ENCODE measurements around the gene DGAT2.

The DGAT2 gene

DNA sequence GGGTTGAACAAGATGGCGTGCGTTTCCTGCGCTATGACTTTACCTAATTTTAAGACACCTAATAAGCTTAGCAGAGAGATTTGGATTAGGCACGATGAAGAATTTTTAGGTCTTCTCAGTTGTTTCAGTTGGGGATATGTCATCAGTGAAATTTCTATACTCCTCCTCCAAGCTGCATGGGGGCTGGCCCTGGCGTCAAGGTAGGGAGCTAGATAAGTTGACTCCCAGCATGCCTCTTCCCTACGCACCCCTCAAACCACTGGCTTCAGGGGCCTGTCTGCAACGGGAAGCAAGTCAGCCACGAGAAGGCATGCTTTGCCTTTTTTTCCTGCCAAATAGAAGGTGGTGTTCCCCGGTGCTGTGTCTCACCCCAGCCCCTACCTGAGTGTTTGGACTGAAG, 13.3 kb downstream of the DGAT2 start:
- no peak for DNase-seq

GRCh38 chr11:75782540-75783263, 14.1 kb downstream of the DGAT2 start:
- DNase-seq, result no peak

DNA sequence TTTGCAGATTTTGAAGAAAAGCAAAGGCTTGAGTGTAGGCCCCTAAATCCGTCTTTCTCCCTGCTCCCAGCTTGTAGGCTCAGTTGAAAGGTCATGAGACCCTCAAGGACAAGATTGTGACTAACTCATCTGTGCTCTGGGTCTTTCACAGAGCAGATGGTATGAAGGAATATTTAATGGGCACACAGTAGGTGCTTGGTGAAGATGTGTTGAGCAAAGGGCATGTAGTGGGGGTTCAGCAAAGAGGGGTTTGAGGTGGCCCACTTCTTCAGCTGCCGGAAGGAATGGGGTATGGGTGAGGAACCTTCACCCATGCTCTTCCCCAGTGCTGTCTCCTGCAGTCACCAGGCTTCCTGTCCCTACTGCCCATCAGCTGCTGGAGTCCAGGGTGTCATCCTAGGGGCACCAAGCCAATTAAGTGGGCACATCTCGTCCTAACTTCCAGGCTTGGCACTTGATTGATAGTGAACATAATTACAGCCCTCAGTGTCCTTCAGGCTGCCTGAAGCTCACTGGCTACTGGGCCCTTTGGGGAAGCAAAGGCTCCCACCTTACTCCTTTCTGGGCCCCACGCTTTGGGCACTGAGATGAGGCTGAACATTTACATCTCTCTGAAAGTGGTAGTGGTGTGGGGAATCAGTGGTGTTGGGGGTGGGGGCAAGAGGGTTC, 15.0 kb downstream of the DGAT2 start:
- no peak for DNase-seq

- DNase-seq, result no peak
Measured at GRCh38 chr11:75784085-75784478, 15.5 kb downstream of the DGAT2 start.

DNA sequence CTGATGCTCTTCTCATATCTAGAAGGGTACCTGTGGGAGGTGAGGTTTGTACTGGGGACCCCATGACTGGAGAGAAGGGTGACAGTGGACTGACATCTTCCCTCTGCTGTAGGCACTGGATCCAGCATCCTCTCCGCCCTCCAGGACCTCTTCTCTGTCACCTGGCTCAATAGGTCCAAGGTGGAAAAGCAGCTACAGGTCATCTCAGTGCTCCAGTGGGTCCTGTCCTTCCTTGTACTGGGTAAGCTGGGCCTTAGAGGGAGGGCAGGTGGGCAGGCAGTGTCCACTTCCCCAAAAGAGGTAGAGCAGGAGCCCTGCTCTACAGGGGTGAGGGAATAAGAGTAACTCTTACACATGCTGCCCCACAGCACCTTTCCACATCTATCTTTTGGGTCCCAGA, 15.9 kb downstream of the DGAT2 start:
- no peak for DNase-seq

- no peak for DNase-seq
Measured at GRCh38 chr11:75785187-75785586, 16.6 kb downstream of the DGAT2 start.

GRCh38 chr11:75786101-75786736, 17.6 kb downstream of the DGAT2 start:
- DNase-seq, result no peak

GRCh38 chr11:75789521-75789920, 20.9 kb downstream of the DGAT2 start:
- DNase-seq, result no peak

DNA sequence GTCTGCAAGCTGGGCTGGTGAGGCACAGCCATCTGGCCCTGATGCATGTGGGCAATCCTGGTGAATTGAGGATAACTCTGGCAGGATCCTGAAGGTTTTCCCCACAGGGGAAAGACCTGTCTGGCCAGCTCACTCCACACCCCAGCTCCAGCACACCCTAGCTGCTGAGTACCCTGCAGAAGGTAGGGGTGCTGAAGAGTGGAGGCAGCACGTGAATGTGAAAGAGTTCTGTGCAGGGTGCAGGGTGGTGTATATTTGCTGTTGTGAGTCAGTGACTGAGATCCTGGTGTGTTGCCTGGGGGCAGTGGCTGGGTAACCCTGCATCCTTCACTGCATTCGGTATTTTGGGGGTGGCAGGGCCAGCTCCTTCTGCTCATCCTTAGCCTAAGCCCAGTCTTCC, 22.4 kb downstream of the DGAT2 start:
- DNase-seq, result no peak

GRCh38 chr11:75792127-75792731, 23.7 kb downstream of the DGAT2 start:
- DNase-seq, result no peak

DNA sequence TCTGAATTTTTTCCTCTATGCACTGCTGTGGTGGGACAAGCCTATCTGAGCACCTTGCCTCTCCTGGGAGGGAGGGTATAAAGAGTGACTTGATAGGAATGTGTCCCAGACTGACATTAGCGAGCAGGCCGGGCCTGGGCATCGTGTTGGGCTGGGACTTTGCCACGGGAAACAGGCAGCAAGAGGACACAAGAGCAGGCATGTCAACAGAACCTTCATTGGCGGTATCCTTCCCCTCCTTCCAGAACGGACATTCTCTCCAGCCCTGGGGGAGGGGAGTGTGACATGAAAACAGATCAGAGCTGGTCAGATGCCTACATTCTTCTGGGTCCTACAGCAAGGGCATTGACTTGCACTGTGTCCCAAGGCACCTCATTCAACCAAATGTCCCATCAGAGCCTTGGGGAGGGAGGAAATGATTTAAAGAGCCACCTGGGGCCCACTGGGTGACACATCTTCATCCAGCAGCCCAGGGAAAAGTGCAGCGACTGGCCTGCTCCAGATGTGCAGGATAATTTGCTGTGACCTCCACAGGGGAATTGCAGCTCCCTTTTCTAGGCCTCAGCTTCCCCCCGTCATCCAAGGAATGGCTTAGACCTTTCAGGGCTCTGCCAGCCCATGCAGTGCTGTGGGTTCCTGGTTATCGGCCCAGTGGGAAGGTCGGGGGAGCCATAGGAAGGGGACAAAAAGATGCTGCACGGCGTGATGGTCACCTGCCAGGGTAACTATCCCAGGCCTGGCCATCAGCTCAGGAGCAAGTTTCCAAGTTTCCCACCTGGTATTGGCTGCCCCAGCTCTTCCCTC, 24.6 kb downstream of the DGAT2 start:
- DNase-seq, result no peak

DNA sequence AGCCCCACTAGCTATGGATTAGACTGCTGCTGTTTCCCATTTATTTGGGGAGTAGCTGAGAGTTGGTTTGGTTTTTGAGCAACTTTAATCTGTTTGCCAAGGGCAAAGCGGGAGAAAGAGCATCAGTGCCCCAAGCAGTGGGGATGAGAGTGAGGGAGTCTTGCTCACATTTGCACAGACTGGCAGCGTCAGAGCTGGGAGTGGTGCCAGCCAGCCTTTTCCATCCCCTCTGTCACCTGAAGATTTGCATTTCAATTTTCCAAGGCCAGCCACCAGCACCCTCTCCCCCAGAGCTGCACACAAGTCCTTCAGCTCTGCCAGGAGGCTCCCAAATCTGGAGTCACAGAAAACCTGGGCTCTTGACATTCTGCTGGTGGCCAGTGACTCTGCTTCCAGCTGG, 25.4 kb downstream of the DGAT2 start:
- DNase-seq, result no peak

- DNase-seq, result no peak
Measured at GRCh38 chr11:75795276-75796090, 26.9 kb downstream of the DGAT2 start.

DNA sequence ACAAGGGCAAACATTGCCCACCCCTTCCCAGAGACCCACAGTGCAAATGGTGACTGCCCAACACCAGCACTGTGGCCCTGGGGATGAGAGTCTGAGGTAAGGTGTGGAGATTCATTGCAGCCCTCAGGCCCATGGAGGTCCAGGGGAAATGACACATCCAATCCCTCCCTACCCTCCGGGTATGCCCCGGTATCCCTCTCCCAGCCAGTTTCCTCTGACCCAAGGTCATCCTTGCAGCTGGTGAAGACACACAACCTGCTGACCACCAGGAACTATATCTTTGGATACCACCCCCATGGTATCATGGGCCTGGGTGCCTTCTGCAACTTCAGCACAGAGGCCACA, 27.5 kb downstream of the DGAT2 start:
- DNase-seq, result no peak

- no peak for DNase-seq
Measured at GRCh38 chr11:75797116-75797515, 28.5 kb downstream of the DGAT2 start.

GRCh38 chr11:75797792-75798191, 29.2 kb downstream of the DGAT2 start:
- no peak for DNase-seq

- DNase-seq, result no peak
Measured at GRCh38 chr11:75800136-75800675, 31.6 kb downstream of the DGAT2 start.

DNA sequence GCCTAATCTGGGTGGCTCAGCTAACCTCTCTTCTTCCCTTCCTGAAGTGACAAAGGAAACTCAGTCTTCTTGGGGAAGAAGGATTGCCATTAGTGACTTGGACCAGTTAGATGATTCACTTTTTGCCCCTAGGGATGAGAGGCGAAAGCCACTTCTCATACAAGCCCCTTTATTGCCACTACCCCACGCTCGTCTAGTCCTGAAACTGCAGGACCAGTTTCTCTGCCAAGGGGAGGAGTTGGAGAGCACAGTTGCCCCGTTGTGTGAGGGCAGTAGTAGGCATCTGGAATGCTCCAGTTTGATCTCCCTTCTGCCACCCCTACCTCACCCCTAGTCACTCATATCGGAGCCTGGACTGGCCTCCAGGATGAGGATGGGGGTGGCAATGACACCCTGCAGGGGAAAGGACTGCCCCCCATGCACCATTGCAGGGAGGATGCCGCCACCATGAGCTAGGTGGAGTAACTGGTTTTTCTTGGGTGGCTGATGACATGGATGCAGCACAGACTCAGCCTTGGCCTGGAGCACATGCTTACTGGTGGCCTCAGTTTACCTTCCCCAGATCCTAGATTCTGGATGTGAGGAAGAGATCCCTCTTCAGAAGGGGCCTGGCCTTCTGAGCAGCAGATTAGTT, 32.3 kb downstream of the DGAT2 start:
- no peak for DNase-seq

DNA sequence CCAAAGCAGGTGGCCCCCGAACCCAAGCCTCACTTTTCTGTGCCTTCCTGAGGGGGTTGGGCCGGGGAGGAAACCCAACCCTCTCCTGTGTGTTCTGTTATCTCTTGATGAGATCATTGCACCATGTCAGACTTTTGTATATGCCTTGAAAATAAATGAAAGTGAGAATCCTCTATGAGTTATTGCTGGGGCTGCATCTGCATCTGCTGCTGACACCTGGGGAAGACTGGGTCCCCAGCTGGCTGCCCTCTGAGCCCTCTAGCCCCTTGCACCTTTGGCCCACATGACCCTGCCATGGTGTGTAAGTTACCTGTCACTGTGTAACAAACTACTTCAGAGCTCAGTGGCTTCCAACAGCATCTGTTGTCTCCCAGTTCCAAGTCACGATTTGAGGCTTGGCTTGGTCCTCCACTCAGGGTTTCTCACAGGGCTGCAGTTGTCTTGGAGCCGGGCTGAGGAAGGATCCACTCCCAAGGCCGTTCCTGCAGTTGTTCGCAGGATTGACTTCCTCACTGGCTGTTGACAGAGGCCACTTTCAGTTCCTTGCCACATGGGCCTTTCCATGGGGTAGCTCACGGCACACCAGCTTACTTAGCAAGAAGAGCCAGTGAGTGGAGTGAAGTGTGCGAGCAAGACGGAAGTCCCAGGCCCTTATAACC, 32.9 kb downstream of the DGAT2 start:
- no peak for DNase-seq

GRCh38 chr11:75802021-75802912, 33.7 kb downstream of the DGAT2 start:
- no peak for DNase-seq

Data from activated naive CD4-positive, alpha-beta T cell (primary cell).